Activated CD4-positive, CD25-positive, alpha-beta regulatory T cell treated with anti-CD3 and anti-CD28 coated beads, Interleukin-2, amount 50 U/mL, for 72 hours (primary cell): Measurements from ENCODE around the gene SETD7.

Experiments used
- DNase-seq: peaks from one replicate; pipeline ENCODE4 v3.0.0; 2021

Gene SETD7

GRCh38 chr4:139547979-139548378 lies 8.0 kb downstream of the SETD7 start:
- DNase-seq, result no peak

GRCh38 chr4:139540632-139541031 lies 15.4 kb downstream of the SETD7 start:
- DNase-seq, result no peak

GRCh38 chr4:139540161-139540560 lies 15.9 kb downstream of the SETD7 start:
- no peak for DNase-seq

GRCh38 chr4:139537292-139537691 lies 18.7 kb downstream of the SETD7 start:
- DNase-seq, result no peak

GRCh38 chr4:139535871-139536234 lies 20.2 kb downstream of the SETD7 start:
- no peak for DNase-seq

GRCh38 chr4:139535228-139535870 lies 20.7 kb downstream of the SETD7 start:
- DNase-seq, result no peak

- DNase-seq, result no peak
These were observed 21.6 kb downstream of the SETD7 start for GRCh38 chr4:139534287-139534950.

GRCh38 chr4:139533511-139533910 lies 22.5 kb downstream of the SETD7 start:
- DNase-seq, result no peak

GRCh38 chr4:139532947-139533346 lies 23.1 kb downstream of the SETD7 start:
- DNase-seq, result no peak

GRCh38 chr4:139530833-139531427 lies 25.1 kb downstream of the SETD7 start:
- DNase-seq, result peak; percentile 48

- no peak for DNase-seq
These were observed 27.5 kb downstream of the SETD7 start for GRCh38 chr4:139528377-139529005.

- no peak for DNase-seq
These were observed 29.1 kb downstream of the SETD7 start for GRCh38 chr4:139526928-139527327.

GRCh38 chr4:139525414-139525813 lies 30.6 kb downstream of the SETD7 start:
- no peak for DNase-seq

- no peak for DNase-seq
These were observed 31.9 kb downstream of the SETD7 start for GRCh38 chr4:139524062-139524631.

GRCh38 chr4:139523076-139523475 lies 32.9 kb downstream of the SETD7 start:
- no peak for DNase-seq

GRCh38 chr4:139522457-139522856 lies 33.6 kb downstream of the SETD7 start:
- no peak for DNase-seq

- DNase-seq, result no peak
These were observed 34.1 kb downstream of the SETD7 start for GRCh38 chr4:139521754-139522401.

- DNase-seq, result no peak
These were observed 40.5 kb downstream of the SETD7 start for GRCh38 chr4:139515531-139515958.

GRCh38 chr4:139514382-139515059 lies 41.5 kb downstream of the SETD7 start:
- DNase-seq, result no peak

GRCh38 chr4:139511320-139511719 lies 44.7 kb downstream of the SETD7 start:
- no peak for DNase-seq

- DNase-seq, result no peak
These were observed 46.1 kb downstream of the SETD7 start for GRCh38 chr4:139509727-139510410.
